Esophagus squamous epithelium (tissue), 4 donors: ENCODE results near the gene AFDN.

Source experiments
- POLR2A ChIP-seq, 4 donors: fragments of 450-650 bp; IDR thresholded peaks; one replicate each; pipeline ENCODE4 v1.6.1; 2017; ENCODE audit warnings: antibody characterized with exemption in 4 of 4, mild to moderate bottlenecking in 4 of 4, moderate library complexity in 3 of 4
- TF ChIP-seq, protein P1 (sequence below), 6 experiments: fragments of 450-650 bp in 4 of 6; fragments of 200-600 bp in 2 of 6; sonication (generic) in 2 of 6; IDR thresholded peaks; one replicate each; pipeline ENCODE4 v1.5.1; 2016 to 2019; ENCODE audit warnings: antibody characterized with exemption in 6 of 6, mild to moderate bottlenecking in 4 of 6, moderate library complexity in 4 of 6

DNA sequence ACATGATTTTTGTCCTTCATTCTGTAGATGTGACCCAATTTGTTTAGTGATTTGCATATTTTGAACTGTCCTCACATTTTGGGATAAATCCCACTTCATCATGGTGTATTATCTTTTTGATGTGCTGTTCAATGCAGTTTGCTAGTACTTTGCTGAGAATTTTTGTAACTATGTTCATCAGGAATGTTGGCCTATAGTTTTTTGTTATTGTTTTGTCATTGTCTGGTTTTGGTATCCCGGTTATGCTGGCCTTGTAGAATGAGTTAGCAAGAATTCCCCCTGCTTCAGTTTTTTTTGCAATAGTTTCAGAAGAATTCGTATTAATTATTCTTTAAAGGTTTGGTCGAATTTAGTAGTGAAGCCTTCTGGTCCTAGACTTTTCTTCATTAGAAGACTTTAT is 182.6 kb downstream of the AFDN start:
- TF ChIP-seq, protein P1, sequence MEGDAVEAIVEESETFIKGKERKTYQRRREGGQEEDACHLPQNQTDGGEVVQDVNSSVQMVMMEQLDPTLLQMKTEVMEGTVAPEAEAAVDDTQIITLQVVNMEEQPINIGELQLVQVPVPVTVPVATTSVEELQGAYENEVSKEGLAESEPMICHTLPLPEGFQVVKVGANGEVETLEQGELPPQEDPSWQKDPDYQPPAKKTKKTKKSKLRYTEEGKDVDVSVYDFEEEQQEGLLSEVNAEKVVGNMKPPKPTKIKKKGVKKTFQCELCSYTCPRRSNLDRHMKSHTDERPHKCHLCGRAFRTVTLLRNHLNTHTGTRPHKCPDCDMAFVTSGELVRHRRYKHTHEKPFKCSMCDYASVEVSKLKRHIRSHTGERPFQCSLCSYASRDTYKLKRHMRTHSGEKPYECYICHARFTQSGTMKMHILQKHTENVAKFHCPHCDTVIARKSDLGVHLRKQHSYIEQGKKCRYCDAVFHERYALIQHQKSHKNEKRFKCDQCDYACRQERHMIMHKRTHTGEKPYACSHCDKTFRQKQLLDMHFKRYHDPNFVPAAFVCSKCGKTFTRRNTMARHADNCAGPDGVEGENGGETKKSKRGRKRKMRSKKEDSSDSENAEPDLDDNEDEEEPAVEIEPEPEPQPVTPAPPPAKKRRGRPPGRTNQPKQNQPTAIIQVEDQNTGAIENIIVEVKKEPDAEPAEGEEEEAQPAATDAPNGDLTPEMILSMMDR (IDR thresholded peaks at IDR 0.05): no peak
- no peak for TF ChIP-seq POLR2A (IDR thresholded peaks at IDR 0.05)
